ENCODE data around the gene ADRA2B. TPM values are rescaled to one million over a fixed set of nuclear protein-coding genes. Genes with fewer than 3 reads are reported as not detected.
A peak's percentile ranks its signal among the peaks of the same experiment; 100 is the strongest.
"Not testable (repeated sequence)": the region's sequence is repeated elsewhere in the genome, so short reads cannot be mapped to it uniquely, and the experiment has no call there.

ADRA2B gene
- 2.3 TPM for total RNA-seq
- polyA plus RNA-seq (ENCODE audit: insufficient read depth in 1 of 8, insufficient read length in 8 of 8, low replicate concordance in 1 of 8), result 1 to 10 TPM; 2.2 to 3.6 (median 2.9) TPM
- long read RNA-seq, donor 1, partial matches to known transcripts, result 0 of 1 reads
- long read RNA-seq, donor 1, other reads (novel, unspliced or antisense), result 0 of 1 reads
- long read RNA-seq, donor 2, result 0 reads
- long read RNA-seq, donor 3, result 0 reads
- long read RNA-seq, donor 4, result 0 reads
- long read RNA-seq, donor 5, transcript ADRA2B-201 (1 exons, 3,371 nt), result major isoform, 6 of 6 reads
- long read RNA-seq, donor 5, partial matches to known transcripts, result 0 of 6 reads
- long read RNA-seq, donor 5, other reads (novel, unspliced or antisense), result 0 of 6 reads
- long read RNA-seq, donor 6, partial matches to known transcripts, result 0 of 3 reads
- long read RNA-seq, donor 6, other reads (novel, unspliced or antisense), result 0 of 3 reads
- long read RNA-seq, donor 7, partial matches to known transcripts, result 0 of 1 reads
- long read RNA-seq, donor 7, other reads (novel, unspliced or antisense), result 0 of 1 reads
- long read RNA-seq, donor 8, result 0 reads
- long read RNA-seq, donor 9, partial matches to known transcripts, result 0 of 1 reads
- long read RNA-seq, donor 9, other reads (novel, unspliced or antisense), result 0 of 1 reads
- long read RNA-seq, donor 10, partial matches to known transcripts, result 0 of 1 reads
- long read RNA-seq, donor 10, other reads (novel, unspliced or antisense), result 0 of 1 reads
- long read RNA-seq, donor 11, partial matches to known transcripts, result 0 of 1 reads
- long read RNA-seq, donor 11, other reads (novel, unspliced or antisense), result 0 of 1 reads

DNA sequence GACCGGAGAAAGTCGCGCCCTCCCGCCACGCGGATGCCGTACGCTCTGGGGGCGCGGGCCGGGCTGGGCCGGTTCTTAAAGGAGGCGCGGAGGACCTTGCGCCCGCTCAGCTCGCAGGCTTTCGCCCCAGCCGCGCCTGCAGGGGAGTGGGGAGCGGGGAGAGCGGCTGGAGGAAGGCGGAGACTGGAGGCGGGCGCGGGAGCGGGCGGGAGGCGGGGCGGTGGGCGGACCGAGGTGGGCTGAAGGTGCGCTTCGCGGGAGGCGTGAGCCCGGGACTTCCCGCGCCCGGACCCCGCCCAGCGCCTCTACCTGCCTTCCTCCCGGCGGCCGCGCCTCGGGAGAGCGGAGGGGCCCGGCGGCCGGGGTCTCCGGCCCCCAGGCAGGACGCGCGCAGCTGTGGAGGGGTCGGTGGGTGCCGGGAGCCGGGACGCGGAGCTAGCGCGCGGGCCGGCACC is at the start of gene ADRA2B:
TSS of gene ADRA2B (minus strand) at position 148 of the 455 bp plus-strand sequence. CDS start 422 bp downstream, outside the sequence.
- Histone ChIP-seq H3K36me3 (ENCODE audit: control insufficient read depth, insufficient read depth, low read length) (no peaks in the 10 kb centered on the region), H3K4me3 (ENCODE audit: low read length) (peak within 1 kb of the TSS; percentile 35), H3K9me3 (replicated peaks; ENCODE audit: control insufficient read depth, low read depth, low read length) (no peaks in the 10 kb centered on the region), H3K27ac (ENCODE audit: low read length) (no peak within 1 kb of the TSS), H3K27me3 (ENCODE audit: control insufficient read depth, insufficient read depth, low read length) (peaks cover 53% of the 10 kb centered on the region), H3K4me1 (ENCODE audit: control insufficient read depth, insufficient read depth, low read length) (peaks cover 20% of the 10 kb centered on the region)
- WGBS (ENCODE audit: insufficient coverage), result 0% methylated on average over 63 of the region's 64 CpGs
- DNase-seq, result peak; percentile 78

DNA sequence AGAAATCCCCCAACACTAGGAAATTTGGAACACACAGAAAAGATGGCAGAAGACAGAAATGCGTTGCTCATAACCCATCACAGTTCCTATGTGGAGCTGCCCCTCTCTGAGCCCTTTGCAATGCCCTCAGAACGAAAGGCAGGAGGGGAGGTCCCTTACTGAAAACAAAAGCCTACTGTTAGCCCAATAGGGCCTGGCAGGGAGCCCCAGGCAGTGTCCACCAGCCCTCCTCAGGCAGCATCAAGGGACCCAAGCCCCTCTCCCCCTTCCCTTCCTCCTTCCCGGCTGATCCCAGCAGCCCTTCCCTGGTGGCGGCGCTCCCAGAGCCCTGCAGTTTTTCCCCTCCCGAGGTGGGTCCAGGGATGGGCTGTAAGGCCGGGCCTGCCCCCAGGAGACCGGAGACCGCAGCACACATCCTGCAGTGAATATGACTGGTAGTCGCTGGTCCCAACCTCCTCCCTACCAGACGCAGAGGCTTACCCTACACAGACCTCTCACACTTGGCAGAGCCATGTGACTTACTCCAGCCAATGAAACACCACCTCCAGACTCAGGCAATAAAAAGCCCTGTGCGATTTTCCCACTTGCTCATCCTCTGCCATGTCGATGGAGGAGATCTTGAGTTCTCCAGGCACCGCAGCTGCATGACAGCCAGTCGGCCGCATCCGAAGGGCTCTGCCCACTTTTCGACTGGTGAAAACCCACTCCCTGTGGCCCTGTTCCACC is 48.3 kb upstream of the ADRA2B start:
- H3K27me3 ChIP-seq (ENCODE audit: control insufficient read depth, insufficient read depth, low read length), result no peaks in the 10 kb centered on the region
- H3K36me3 ChIP-seq (ENCODE audit: control insufficient read depth, insufficient read depth, low read length), result no peaks in the 10 kb centered on the region
- WGBS (ENCODE audit: insufficient coverage), result 43% methylated on average over 13 of the region's 18 CpGs
- no peak for DNase-seq
- no peak overlapping the region for H3K4me3 ChIP-seq (ENCODE audit: low read length)
- H3K27ac ChIP-seq (ENCODE audit: low read length), result peak overlapping the region; percentile 31
- H3K9me3 ChIP-seq (replicated peaks; ENCODE audit: control insufficient read depth, low read depth, low read length), result no peaks in the 10 kb centered on the region
- peaks cover 18% of the 10 kb centered on the region for H3K4me1 ChIP-seq (ENCODE audit: control insufficient read depth, insufficient read depth, low read length)

DNA sequence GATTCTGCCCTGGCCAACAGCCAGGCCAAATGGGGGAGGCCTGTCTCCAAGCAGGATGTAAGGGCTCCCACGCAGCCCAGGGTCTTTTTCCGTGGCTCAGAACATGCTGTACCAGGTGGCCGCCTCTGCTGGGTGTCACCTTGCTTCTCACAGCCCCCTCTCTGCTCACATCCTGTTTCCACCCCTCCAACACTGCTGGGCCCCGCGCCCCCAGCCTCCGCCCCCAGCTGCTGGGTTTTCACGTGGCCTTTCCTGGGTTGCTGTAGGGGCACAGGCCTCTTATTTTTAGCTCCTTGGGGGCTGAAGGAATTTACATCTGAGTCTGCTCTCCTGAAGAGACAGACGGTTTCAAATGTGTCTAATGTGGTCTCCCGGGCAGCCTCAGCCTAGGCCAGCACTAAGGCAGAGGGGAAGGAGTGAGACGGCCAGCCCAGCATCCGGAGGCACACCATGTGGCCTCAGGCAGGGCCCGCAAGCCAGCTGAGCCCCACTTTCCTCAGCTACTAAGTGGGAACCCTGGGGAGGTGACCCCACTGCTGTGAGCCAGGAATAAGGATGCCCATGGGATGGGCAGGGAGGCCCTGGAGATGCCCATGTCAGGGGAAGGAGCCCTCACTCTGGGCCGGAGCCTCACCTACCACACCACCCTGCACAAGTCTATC is 47.5 kb upstream of the ADRA2B start:
- peak; percentile 47 for DNase-seq
- Histone ChIP-seq H3K4me1 (ENCODE audit: control insufficient read depth, insufficient read depth, low read length) (peaks cover 18% of the 10 kb centered on the region), H3K9me3 (replicated peaks; ENCODE audit: control insufficient read depth, low read depth, low read length) (no peaks in the 10 kb centered on the region), H3K27ac (ENCODE audit: low read length) (peak overlapping the region; percentile 47), H3K27me3 (ENCODE audit: control insufficient read depth, insufficient read depth, low read length) (no peaks in the 10 kb centered on the region), H3K36me3 (ENCODE audit: control insufficient read depth, insufficient read depth, low read length) (no peaks in the 10 kb centered on the region), H3K4me3 (ENCODE audit: low read length) (no peak overlapping the region)
- 31% methylated on average over 6 of the region's 13 CpGs for WGBS (ENCODE audit: insufficient coverage)

DNA sequence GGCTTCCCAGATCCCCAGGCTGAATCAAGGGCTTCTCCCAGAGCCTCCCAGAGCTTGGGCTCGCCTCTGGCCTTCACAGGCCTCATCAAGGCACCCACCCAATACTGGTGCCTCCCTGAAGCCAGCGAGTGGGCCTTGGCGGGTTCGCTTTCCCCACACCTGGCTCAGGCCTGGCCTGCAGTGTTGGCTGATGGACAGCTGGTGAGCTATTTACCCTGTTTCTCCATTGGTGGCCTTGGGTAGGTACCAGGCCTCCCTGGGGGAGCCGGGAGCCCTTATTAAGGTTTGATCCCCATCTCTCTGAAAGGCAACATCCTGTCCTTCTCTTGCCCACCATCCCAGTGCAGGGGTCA is 47.0 kb upstream of the ADRA2B start:
- no peaks in the 10 kb centered on the region for H3K27me3 ChIP-seq (ENCODE audit: control insufficient read depth, insufficient read depth, low read length)
- H3K4me1 ChIP-seq (ENCODE audit: control insufficient read depth, insufficient read depth, low read length), result peaks cover 24% of the 10 kb centered on the region
- no peak overlapping the region for H3K4me3 ChIP-seq (ENCODE audit: low read length)
- H3K9me3 ChIP-seq (replicated peaks; ENCODE audit: control insufficient read depth, low read depth, low read length), result no peaks in the 10 kb centered on the region
- H3K36me3 ChIP-seq (ENCODE audit: control insufficient read depth, insufficient read depth, low read length), result no peaks in the 10 kb centered on the region
- DNase-seq, result no peak
- WGBS (ENCODE audit: insufficient coverage), result 40% methylated on average over 1 of the region's 5 CpGs
- H3K27ac ChIP-seq (ENCODE audit: low read length), result peak overlapping the region; percentile 47

GRCh38 chr2:96161898-96162297 is 45.5 kb upstream of the ADRA2B start:
- H3K4me3 ChIP-seq (ENCODE audit: low read length), result no peak overlapping the region
- WGBS (ENCODE audit: insufficient coverage), result no CpG with 5 or more reads among the region's 5 CpGs
- no peak for DNase-seq
- no peaks in the 10 kb centered on the region for H3K27me3 ChIP-seq (ENCODE audit: control insufficient read depth, insufficient read depth, low read length)
- no peaks in the 10 kb centered on the region for H3K36me3 ChIP-seq (ENCODE audit: control insufficient read depth, insufficient read depth, low read length)
- no peaks in the 10 kb centered on the region for H3K9me3 ChIP-seq (replicated peaks; ENCODE audit: control insufficient read depth, low read depth, low read length)
- no peak overlapping the region for H3K27ac ChIP-seq (ENCODE audit: low read length)
- peaks cover 32% of the 10 kb centered on the region for H3K4me1 ChIP-seq (ENCODE audit: control insufficient read depth, insufficient read depth, low read length)

DNA sequence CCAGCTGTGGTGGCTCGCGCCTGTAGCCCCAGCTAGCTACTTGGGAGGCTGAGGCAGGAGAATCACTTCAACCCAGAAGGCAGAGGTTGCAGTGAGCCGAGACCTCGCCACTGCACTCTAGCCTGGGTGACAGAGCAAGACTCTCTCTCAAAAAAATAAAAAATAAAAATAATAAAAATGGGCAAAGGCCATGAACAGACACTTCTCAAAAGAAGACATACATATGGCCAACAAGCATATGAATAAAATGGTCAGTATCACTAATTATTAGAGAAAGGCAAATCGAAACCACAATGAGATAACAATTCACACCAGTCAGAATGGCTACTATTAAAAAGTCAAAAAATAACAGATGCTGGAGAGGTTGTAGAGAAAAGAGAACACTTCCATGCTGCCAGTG is 44.0 kb upstream of the ADRA2B start:
- H3K27me3 ChIP-seq (ENCODE audit: control insufficient read depth, insufficient read depth, low read length); H3K4me3 ChIP-seq (ENCODE audit: low read length); DNase-seq; H3K9me3 ChIP-seq (replicated peaks; ENCODE audit: control insufficient read depth, low read depth, low read length); H3K36me3 ChIP-seq (ENCODE audit: control insufficient read depth, insufficient read depth, low read length); H3K27ac ChIP-seq (ENCODE audit: low read length): not testable (repeated sequence)
- WGBS (ENCODE audit: insufficient coverage), result 93% methylated on average over 2 of the region's 5 CpGs
- H3K4me1 ChIP-seq (ENCODE audit: control insufficient read depth, insufficient read depth, low read length), result peaks cover 32% of the 10 kb centered on the region

GRCh38 chr2:96159084-96159830 is 42.9 kb upstream of the ADRA2B start:
- Histone ChIP-seq H3K9me3 (replicated peaks; ENCODE audit: control insufficient read depth, low read depth, low read length) (no peaks in the 10 kb centered on the region), H3K27me3 (ENCODE audit: control insufficient read depth, insufficient read depth, low read length) (no peaks in the 10 kb centered on the region), H3K4me3 (ENCODE audit: low read length) (no peak overlapping the region), H3K36me3 (ENCODE audit: control insufficient read depth, insufficient read depth, low read length) (no peaks in the 10 kb centered on the region), H3K4me1 (ENCODE audit: control insufficient read depth, insufficient read depth, low read length) (peaks cover 26% of the 10 kb centered on the region), H3K27ac (ENCODE audit: low read length) (no peak overlapping the region)
- no peak for DNase-seq
- WGBS (ENCODE audit: insufficient coverage), result 70% methylated on average over 6 of the region's 17 CpGs

DNA sequence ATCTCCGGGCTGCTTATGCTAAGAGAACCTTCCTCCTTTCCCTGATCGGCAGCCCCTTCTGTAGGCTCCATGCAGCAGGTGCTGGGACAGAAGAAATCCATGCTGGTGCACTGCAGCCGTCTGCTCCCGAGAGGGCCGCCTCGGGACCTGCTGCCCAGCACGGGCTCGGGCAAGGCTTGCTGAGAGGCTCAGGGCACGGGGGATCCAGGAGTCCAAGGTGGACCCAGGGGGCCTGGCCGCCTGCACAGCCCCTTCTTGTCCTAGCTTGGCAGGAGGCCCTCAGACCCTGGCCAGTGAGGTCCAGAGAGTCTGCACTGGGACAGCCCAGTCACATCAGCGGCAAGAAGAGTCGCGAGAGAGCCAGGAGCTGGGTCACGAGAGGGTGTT is 42.2 kb upstream of the ADRA2B start:
- WGBS (ENCODE audit: insufficient coverage), result 58% methylated on average over 14 of the region's 14 CpGs

More for the DNA sequence above, 42.2 kb upstream of the ADRA2B start:
- Histone ChIP-seq H3K27me3 (ENCODE audit: control insufficient read depth, insufficient read depth, low read length) (no peaks in the 10 kb centered on the region), H3K4me1 (ENCODE audit: control insufficient read depth, insufficient read depth, low read length) (peaks cover 18% of the 10 kb centered on the region), H3K4me3 (ENCODE audit: low read length) (no peak overlapping the region), H3K9me3 (replicated peaks; ENCODE audit: control insufficient read depth, low read depth, low read length) (no peaks in the 10 kb centered on the region), H3K27ac (ENCODE audit: low read length) (no peak overlapping the region), H3K36me3 (ENCODE audit: control insufficient read depth, insufficient read depth, low read length) (no peaks in the 10 kb centered on the region)
- no peak for DNase-seq

Data from muscle of leg (tissue), 16 donors.